Hematopoietic multipotent progenitor cell treated with erythropoietin and hydrocortisone succinate and interleukin-3 and kit ligand, for 4 days (in vitro differentiated cells): ENCODE data around the gene XCR1.

ENCODE experiments used
- DNase-seq: peaks from one replicate; pipeline ENCODE4 v3.0.0-alpha.2; 2015

Gene XCR1

DNA sequence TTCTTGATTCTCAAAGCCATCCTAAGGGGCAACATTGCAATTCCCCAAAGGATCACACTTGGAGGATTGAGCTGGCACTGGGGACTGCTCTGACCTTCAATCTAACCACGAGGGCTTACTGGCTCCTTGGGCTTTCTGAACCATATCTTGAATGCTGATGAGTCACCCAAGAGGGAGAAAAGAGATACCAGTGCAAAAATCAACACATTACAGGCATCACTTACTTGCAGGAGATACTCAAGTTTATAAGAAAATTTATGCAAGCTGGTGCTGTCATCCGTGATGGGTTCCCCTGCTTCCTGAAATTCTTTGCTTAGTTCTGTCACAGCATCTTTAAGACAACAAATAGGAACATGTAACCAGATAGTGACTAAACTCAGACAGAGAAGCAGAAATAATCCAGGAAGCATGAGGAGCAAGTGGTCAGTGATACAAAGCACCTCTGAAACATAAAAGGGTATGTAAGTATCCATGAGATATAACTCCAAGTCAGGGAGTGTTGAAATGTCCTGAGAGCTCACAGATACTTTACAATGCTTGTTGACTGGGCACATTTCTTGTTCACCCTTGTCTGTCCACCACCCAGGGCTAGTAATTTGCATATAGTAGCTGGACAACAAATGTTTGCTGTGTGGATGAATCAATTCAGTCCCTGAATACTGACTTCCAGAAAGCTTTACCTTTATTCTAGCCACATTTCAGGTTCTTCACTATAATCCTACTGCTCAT is 45.8 kb downstream of the XCR1 start:
- DNase-seq = peak; percentile 62

DNA sequence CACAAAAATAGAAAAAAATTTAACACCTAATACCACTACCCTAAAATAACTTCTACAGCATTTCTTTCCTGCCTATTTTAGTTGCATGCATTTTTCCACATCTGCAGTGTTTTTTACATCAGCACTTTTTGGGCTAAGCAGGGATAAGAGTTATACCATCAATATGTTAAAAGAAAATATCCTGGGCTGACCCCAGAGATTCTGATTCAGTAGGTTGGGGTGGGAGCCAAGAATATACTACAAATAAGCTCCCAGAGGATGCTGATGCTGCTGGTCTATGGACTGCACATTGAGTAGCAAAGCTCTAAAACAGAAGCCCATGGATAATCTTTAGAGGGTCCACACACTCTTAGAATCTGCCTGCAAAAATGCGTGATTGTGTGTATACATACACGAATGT is 46.5 kb downstream of the XCR1 start:
- DNase-seq = no peak

- DNase-seq = no peak
Measured at GRCh38 chr3:45980229-45980813, 47.0 kb downstream of the XCR1 start.

- no peak for DNase-seq
Measured at GRCh38 chr3:45979378-45979777, 47.9 kb downstream of the XCR1 start.

GRCh38 chr3:45978006-45978761 is 49.1 kb downstream of the XCR1 start:
- DNase-seq = no peak

GRCh38 chr3:45976191-45977091 is 50.8 kb downstream of the XCR1 start:
- DNase-seq = no peak

DNA sequence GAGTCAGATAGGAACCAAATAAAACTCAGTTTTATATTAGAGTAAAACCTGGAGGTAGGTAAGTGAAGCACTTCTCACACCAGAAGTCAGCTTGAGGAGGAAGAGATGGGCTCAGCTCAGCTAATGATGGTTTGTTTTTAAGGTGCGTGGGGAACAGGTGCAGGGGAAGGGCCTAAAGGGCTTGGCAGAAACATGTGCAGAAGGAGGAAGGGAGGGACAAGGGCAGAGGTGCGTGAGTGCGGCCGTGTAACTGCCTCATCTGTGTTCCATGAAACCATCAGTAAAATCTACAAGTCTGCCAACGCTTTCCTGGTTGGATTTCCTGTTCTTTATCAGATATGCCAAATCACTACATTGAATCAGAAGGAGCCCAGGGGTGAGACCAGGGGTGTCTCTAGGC is 51.6 kb downstream of the XCR1 start:
- DNase-seq = peak; percentile 20

- DNase-seq = no peak
Measured at GRCh38 chr3:45974686-45975085, 52.6 kb downstream of the XCR1 start.

GRCh38 chr3:45972534-45973402 is 54.5 kb downstream of the XCR1 start:
- peak; percentile 74 for DNase-seq

GRCh38 chr3:45969953-45970352 is 57.3 kb downstream of the XCR1 start:
- DNase-seq = no peak

DNA sequence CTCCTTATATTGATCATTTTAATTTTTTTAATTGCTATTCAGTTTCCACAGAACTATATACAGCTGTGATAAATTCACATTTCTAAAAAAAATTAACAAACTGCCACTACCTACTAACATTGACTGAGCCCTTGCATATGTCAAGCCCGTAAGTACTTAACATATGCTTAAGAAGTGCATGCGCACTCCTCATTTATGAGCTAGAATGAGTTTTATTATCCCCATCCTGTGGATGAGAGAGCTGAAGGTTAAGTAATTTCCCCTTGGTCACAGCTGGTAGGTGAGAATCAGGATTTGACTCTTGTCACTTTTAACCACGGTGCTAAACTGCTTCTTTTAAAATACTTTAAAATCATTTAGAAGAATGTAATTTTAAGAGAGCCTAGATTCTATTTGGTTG is 58.2 kb downstream of the XCR1 start:
- no peak for DNase-seq

DNA sequence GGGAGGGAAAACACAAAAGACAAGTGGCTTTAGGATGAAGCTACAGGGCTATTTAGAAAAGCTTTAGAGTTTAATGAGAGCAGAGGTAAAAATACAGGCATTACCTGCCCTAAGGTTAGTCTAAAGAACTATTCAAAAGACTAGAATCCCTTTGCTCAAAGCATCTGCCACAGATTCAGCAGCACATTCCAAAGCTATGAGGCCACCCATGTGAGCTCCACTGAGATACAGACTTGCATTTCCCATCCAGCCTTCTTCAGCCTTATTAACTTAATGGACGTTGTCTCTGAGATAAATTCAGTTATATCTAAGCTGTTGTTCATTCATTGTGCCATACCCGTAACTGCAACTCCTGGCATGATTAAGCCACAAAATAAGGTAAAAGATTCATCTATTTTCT is 58.6 kb downstream of the XCR1 start:
- DNase-seq = no peak

GRCh38 chr3:45968149-45968548 is 59.1 kb downstream of the XCR1 start:
- DNase-seq = no peak

DNA sequence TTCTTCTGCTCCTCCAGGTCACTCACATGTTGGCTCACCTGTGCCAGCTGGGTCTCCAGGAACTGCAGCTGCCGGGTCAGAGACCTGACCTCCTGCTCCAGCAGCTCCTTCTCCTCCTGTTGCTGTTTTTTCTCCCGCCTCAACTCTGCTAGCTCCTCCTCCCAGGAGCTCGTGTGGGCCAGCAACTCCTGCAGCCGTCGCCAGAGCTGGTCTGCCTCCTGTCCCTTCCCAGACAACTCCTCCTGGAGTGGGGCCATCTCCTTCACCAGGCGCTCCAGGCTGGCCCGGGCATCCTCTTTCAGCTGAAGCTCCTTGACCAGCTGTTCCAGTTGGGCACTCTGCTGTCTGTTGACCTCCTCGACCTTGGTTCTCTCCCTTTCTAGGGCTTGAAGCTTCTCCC is 59.6 kb downstream of the XCR1 start:
- DNase-seq = no peak
